CD4-positive, alpha-beta memory T cell (primary cell): ENCODE results near the gene MSI2. TPM values are rescaled to one million over a fixed set of nuclear protein-coding genes. Genes with fewer than 3 reads are reported as not detected.

Experiments
- CTCF ChIA-PET: fragments of 350-600 bp; sonication (Branson Sonifier 250); formaldehyde crosslinking; loops from one replicate; lab custom pipeline; 2021; ENCODE audit warnings: inconsistent platforms; ENCODE audit not compliant: partially characterized antibody; lab: Charles Lee
- POLR2A ChIA-PET: fragments of 350-600 bp; sonication (Branson Sonifier 250); formaldehyde crosslinking; loops from one replicate; lab custom pipeline; 2021; ENCODE audit not compliant: partially characterized antibody; lab: Charles Lee
- DNase-seq, 5 donors: peaks; one replicate each; pipeline versions ENCODE4 v3.0.0 to v3.0.0-alpha.2; 2020 to 2022; ENCODE audit warnings: mixed read lengths in 1 of 5
- H3K27ac ChIP-seq: one replicate; pipeline ENCODE4 v1.7.0; 2013; ENCODE audit warnings: low read depth, low read length
- H3K27me3 ChIP-seq: 2 replicates; pipeline ENCODE4 v1.7.0; 2013; ENCODE audit warnings: mild to moderate bottlenecking, low read length, moderate library complexity; ENCODE audit not compliant: insufficient read depth
- H3K36me3 ChIP-seq: 2 replicates; pipeline ENCODE4 v1.7.0; 2013; ENCODE audit warnings: mild to moderate bottlenecking, low read length, moderate library complexity; ENCODE audit not compliant: insufficient read depth
- H3K4me1 ChIP-seq: 2 replicates; pipeline ENCODE4 v1.7.0; 2013; ENCODE audit warnings: mild to moderate bottlenecking, low read length, moderate library complexity; ENCODE audit not compliant: insufficient read depth
- H3K4me3 ChIP-seq, 2 donors: one replicate each; pipeline ENCODE4 v1.7.0; 2013; ENCODE audit warnings: low read length in 2 of 2, mild to moderate bottlenecking in 1 of 2
- H3K9me3 ChIP-seq, 2 donors: one replicate each; pipeline ENCODE4 v1.7.0; 2013; ENCODE audit warnings: low read length in 2 of 2, control low read depth in 1 of 2; ENCODE audit not compliant: control insufficient read depth in 1 of 2
- H3K27ac Mint-ChIP-seq, 7 donors: one replicate each; pipeline ENCODE4 v1.8.0; 2020 to 2021; ENCODE audit warnings: mixed read lengths in 7 of 7, mild to moderate bottlenecking in 6 of 7, inconsistent platforms in 3 of 7, moderate library complexity in 3 of 7
- H3K27me3 Mint-ChIP-seq, 2 donors: one replicate each; pipeline ENCODE4 v1.8.0; 2020 to 2021; ENCODE audit warnings: mixed read lengths in 2 of 2
- H3K36me3 Mint-ChIP-seq, 2 donors: one replicate each; pipeline ENCODE4 v1.8.0; 2020 to 2021; ENCODE audit warnings: mixed read lengths in 2 of 2, inconsistent platforms in 1 of 2, mild to moderate bottlenecking in 1 of 2
- H3K4me1 Mint-ChIP-seq, 4 donors: one replicate each; pipeline ENCODE4 v1.8.0; 2020 to 2021; ENCODE audit warnings: mixed read lengths in 4 of 4, mild to moderate bottlenecking in 1 of 4
- H3K4me3 Mint-ChIP-seq, 8 donors: one replicate each; pipeline ENCODE4 v1.8.0; 2020 to 2021; ENCODE audit warnings: mixed read lengths in 8 of 8, mild to moderate bottlenecking in 7 of 8, moderate library complexity in 6 of 8, inconsistent platforms in 3 of 8
- H3K9me3 Mint-ChIP-seq, 8 donors: one replicate each; pipeline ENCODE4 v1.8.0; 2020 to 2021; ENCODE audit warnings: mixed read lengths in 8 of 8, mild to moderate bottlenecking in 5 of 8, inconsistent platforms in 3 of 8, moderate library complexity in 1 of 8
- intact Hi-C: fragments of 100-400 bp; cut with micrococcal nuclease; formaldehyde crosslinking; loops from one replicate; pipeline ENCODE4 v1.15.1; 2023
- polyA plus RNA-seq, 2 donors: library from polyadenylated mRNA; unstranded; fragments of 300-500 nt; fragmentation: Illumina TruSeq; gene quantifications; one replicate each; pipeline ENCODE4 v1.2.3, GENCODE V29; 2021
- total RNA-seq, 2 experiments: library from RNA; stranded (reverse); gene quantifications; one replicate each; pipeline ENCODE4 v1.2.3, GENCODE V29; 2021

MSI2 gene
- total and polyA plus RNA-seq, 4 experiments from 2014 or later: 2.1 to 110 (median 55.3) TPM

GRCh38 chr17:57377094-57377493 lies 120.8 kb downstream of the MSI2 start:
- ChIA-PET POLR2A (no interaction called here), CTCF (no interaction called here)
- H3K27ac Mint-ChIP-seq: no peak overlapping the region
- H3K4me3 Mint-ChIP-seq: no peak overlapping the region
- Histone ChIP-seq H3K4me3 (no peak overlapping the region), H3K9me3 (no peaks in the 10 kb centered on the region), H3K27ac (no peak overlapping the region), H3K36me3 (no peaks in the 10 kb centered on the region), H3K4me1 (no peaks in the 10 kb centered on the region), H3K27me3 (no peaks in the 10 kb centered on the region)
- DNase-seq: no peak
- H3K27me3 Mint-ChIP-seq: no peaks in the 10 kb centered on the region
- intact Hi-C loops: no loop called here
- peaks cover 11 to 23% (median 14%) of the 10 kb centered on the region in 4 donors for H3K4me1 Mint-ChIP-seq
- peaks cover under 1 to 4% (median 2%) of the 10 kb centered on the region in 8 donors for H3K9me3 Mint-ChIP-seq
- H3K36me3 Mint-ChIP-seq: peaks cover 14 to 50% of the 10 kb centered on the region in 2 donors

GRCh38 chr17:57379237-57379894 lies 123.0 kb downstream of the MSI2 start:
- Histone ChIP-seq H3K9me3 (no peaks in the 10 kb centered on the region), H3K36me3 (no peaks in the 10 kb centered on the region), H3K27me3 (no peaks in the 10 kb centered on the region), H3K27ac (no peak overlapping the region), H3K4me3 (no peak overlapping the region), H3K4me1 (no peaks in the 10 kb centered on the region)
- Mint-ChIP-seq H3K4me3 (no peak overlapping the region), H3K9me3 (peaks cover 6 to 18% (median 15%) of the 10 kb centered on the region in 8 donors), H3K36me3 (peaks cover 22 to 50% of the 10 kb centered on the region in 2 donors), H3K27me3 (no peaks in the 10 kb centered on the region), H3K27ac (peak overlapping the region in 3 of 7 donors; percentile 49 to 74 (median 59)), H3K4me1 (peaks cover 8 to 24% (median 16%) of the 10 kb centered on the region in 4 donors)
- no peak for DNase-seq
- CTCF ChIA-PET: no interaction called here
- POLR2A ChIA-PET: no interaction called here
- intact Hi-C loops: no loop called here

DNA sequence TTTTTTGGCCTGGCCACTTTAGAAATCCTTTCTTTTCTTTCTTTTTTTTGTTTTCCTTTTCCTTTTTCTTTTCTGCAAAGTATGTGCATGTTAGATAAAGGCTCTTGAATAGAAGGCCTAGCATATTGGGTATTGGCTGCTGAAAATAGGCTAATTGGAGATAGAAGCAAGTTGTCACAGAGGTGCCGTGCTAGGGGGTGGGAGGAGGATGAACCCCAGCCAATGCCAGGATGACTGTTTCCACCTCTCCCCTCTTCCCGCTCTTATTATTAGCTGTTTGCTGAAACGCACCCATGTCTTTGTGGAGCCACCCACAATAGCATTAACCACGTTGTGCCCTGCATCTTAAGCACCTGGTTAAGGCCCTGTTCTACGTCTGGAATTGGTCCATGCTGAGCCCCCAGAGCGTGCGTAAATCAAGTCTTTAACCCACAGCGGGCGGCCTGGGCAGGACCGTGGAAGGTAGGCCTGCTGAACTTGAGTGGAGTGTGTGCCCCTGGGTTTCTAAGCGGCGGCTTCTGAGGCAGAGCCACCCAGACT lies 123.6 kb downstream of the MSI2 start:
- no peaks in the 10 kb centered on the region for H3K27me3 ChIP-seq
- ChIA-PET CTCF (no interaction called here), POLR2A (no interaction called here)
- peaks cover 8 to 28% (median 18%) of the 10 kb centered on the region in 4 donors for H3K4me1 Mint-ChIP-seq
- H3K4me1 ChIP-seq: no peaks in the 10 kb centered on the region
- no peaks in the 10 kb centered on the region for H3K36me3 ChIP-seq
- peaks cover 28 to 54% of the 10 kb centered on the region in 2 donors for H3K36me3 Mint-ChIP-seq
- no peak overlapping the region for H3K4me3 Mint-ChIP-seq
- no peaks in the 10 kb centered on the region for H3K27me3 Mint-ChIP-seq
- H3K4me3 ChIP-seq: no peak overlapping the region
- no peak overlapping the region for H3K27ac ChIP-seq
- H3K27ac Mint-ChIP-seq: peak overlapping the region in 1 of 7 donors; percentile 74
- H3K9me3 Mint-ChIP-seq: peaks cover 11 to 24% (median 20%) of the 10 kb centered on the region in 8 donors
- no peak for DNase-seq
- H3K9me3 ChIP-seq: no peaks in the 10 kb centered on the region
- intact Hi-C loops: no loop called here

- Mint-ChIP-seq H3K27ac (no peak overlapping the region), H3K36me3 (peaks cover 40 to 58% of the 10 kb centered on the region in 2 donors)
- intact Hi-C loops: no loop called here
Observed at GRCh38 chr17:57381498-57381897, 125.2 kb downstream of the MSI2 start.

GRCh38 chr17:57384219-57384618 lies 127.9 kb downstream of the MSI2 start:
- intact Hi-C loops: no loop called here
- Histone ChIP-seq H3K36me3 (no peaks in the 10 kb centered on the region), H3K27me3 (no peaks in the 10 kb centered on the region), H3K4me1 (no peaks in the 10 kb centered on the region), H3K9me3 (peaks cover 0 to 3% of the 10 kb centered on the region in 2 donors), H3K4me3 (no peak overlapping the region), H3K27ac (no peak overlapping the region)
- Mint-ChIP-seq H3K4me1 (peaks cover 3 to 20% (median 11%) of the 10 kb centered on the region in 4 donors), H3K36me3 (peaks cover 56 to 70% of the 10 kb centered on the region in 2 donors), H3K27me3 (no peaks in the 10 kb centered on the region), H3K9me3 (peaks cover 20 to 61% (median 44%) of the 10 kb centered on the region in 8 donors), H3K27ac (no peak overlapping the region), H3K4me3 (no peak overlapping the region)
- CTCF ChIA-PET: interaction anchor here (1.0 to 1.3 kb wide), 2 partner anchors 18 to 141 kb away, joined by 3 to 4 read pairs; no protein-coding TSS in a partner anchor
- no peak for DNase-seq
- POLR2A ChIA-PET: no interaction called here

More at GRCh38 chr17:57381498-57381897, 125.2 kb downstream of the MSI2 start:
- Mint-ChIP-seq H3K9me3 (peaks cover 15 to 40% (median 33%) of the 10 kb centered on the region in 8 donors), H3K4me1 (peaks cover 6 to 32% (median 16%) of the 10 kb centered on the region in 4 donors), H3K27me3 (no peaks in the 10 kb centered on the region), H3K4me3 (no peak overlapping the region)
- ChIA-PET POLR2A (no interaction called here), CTCF (no interaction called here)
- Histone ChIP-seq H3K4me3 (no peak overlapping the region), H3K27ac (no peak overlapping the region), H3K4me1 (no peaks in the 10 kb centered on the region), H3K9me3 (no peaks in the 10 kb centered on the region), H3K36me3 (no peaks in the 10 kb centered on the region), H3K27me3 (no peaks in the 10 kb centered on the region)
- no peak for DNase-seq

DNA sequence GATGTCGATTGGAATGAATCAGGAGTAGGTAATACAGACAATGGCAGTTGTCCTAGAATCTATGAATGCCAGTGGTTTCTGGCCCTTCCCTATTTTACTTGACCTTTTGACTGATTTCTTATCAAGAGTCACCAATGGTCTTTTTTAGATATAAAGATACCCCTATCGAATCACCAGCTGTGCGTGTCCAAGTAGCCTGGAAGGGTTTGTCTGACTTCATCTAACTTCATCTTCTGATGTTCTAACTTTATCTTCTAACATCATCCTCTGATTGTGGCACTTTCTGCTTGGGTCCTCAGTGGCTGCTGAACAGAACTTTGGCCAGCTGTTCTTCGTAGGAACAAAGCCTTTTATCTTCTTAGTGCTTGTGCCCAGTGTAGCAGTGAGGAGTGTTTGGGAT lies 129.7 kb downstream of the MSI2 start:
- H3K9me3 ChIP-seq: peaks cover 0 to 3% of the 10 kb centered on the region in 2 donors
- H3K36me3 ChIP-seq: no peaks in the 10 kb centered on the region
- CTCF ChIA-PET: no interaction called here
- no peak for DNase-seq
- H3K4me3 Mint-ChIP-seq: no peak overlapping the region
- no peak overlapping the region for H3K27ac Mint-ChIP-seq
- H3K27me3 Mint-ChIP-seq: no peaks in the 10 kb centered on the region
- H3K9me3 Mint-ChIP-seq: peaks cover 20 to 69% (median 47%) of the 10 kb centered on the region in 8 donors
- H3K36me3 Mint-ChIP-seq: peaks cover 64 to 74% of the 10 kb centered on the region in 2 donors
- intact Hi-C loops: no loop called here
- no peaks in the 10 kb centered on the region for H3K27me3 ChIP-seq
- H3K4me1 ChIP-seq: no peaks in the 10 kb centered on the region
- H3K4me1 Mint-ChIP-seq: peaks cover 0 to 14% (median 8%) of the 10 kb centered on the region in 4 donors
- no peak overlapping the region for H3K4me3 ChIP-seq
- H3K27ac ChIP-seq: no peak overlapping the region
- POLR2A ChIA-PET: no interaction called here

DNA sequence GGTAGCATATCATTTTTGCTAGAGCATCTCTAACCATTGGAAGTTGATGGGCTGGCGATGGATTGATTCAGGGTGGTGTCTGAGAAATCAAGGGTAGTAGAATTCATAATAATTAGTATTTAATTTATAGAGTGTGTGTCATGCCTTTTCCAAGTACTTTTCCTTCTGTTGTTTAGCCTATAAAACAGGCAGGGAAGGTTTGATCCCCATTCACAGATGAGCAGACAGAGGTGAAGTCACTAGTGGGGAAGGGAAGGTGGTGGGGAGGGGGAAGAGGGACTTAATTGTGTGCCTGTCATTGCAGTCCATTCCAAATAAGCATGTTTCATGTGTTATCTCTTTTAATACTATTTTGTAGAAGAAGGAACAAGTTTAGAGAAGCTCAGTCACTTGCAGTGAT lies 131.3 kb downstream of the MSI2 start:
- Mint-ChIP-seq H3K4me1 (peaks cover 0 to 10% (median 5%) of the 10 kb centered on the region in 4 donors), H3K27me3 (no peaks in the 10 kb centered on the region), H3K4me3 (no peak overlapping the region), H3K36me3 (peaks cover 70 to 82% of the 10 kb centered on the region in 2 donors), H3K27ac (no peak overlapping the region), H3K9me3 (peaks cover 17 to 80% (median 51%) of the 10 kb centered on the region in 8 donors)
- Histone ChIP-seq H3K27me3 (no peaks in the 10 kb centered on the region), H3K36me3 (no peaks in the 10 kb centered on the region), H3K9me3 (peaks cover 0 to 3% of the 10 kb centered on the region in 2 donors), H3K4me3 (no peak overlapping the region), H3K27ac (no peak overlapping the region), H3K4me1 (no peaks in the 10 kb centered on the region)
- intact Hi-C loops: no loop called here
- ChIA-PET CTCF (no interaction called here), POLR2A (no interaction called here)
- no peak for DNase-seq
